KG1 (cell line): ENCODE measurements around the gene SMIM28.
"Not testable (repeated sequence)": the region's sequence is repeated elsewhere in the genome, so short reads cannot be mapped to it uniquely, and the experiment has no call there.

Source experiments
- DNase-seq: peaks from one replicate; lab custom pipeline; 2025; lab: John Stamatoyannopoulos, UW

SMIM28 gene

GRCh38 chr6:138405816-138406413 lies 28.2 kb downstream of the SMIM28 start:
- DNase-seq = peak; percentile 8

DNA sequence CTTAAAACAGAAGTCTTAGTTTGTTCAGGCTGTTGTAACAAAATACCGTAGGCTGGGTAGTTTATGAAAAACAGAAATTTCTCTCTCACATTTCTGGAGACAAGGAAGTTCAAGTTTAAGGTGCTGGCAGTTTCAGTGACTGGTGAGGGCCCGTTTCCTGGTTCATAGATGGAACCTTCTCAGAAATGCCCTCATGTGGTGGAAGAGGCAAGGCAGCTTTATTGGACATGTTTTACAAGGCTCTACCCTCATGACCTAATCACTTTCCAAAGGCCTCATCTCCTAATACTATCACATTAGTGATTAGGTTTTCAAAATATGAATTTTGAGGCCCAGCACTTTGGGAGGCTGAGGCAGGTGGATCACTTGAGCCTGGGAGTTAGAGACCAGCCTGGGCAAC lies 28.7 kb downstream of the SMIM28 start:
- no peak for DNase-seq

- no peak for DNase-seq
Observed at GRCh38 chr6:138410048-138410735, 32.5 kb downstream of the SMIM28 start.

GRCh38 chr6:138410972-138411880 lies 33.5 kb downstream of the SMIM28 start:
- no peak for DNase-seq

GRCh38 chr6:138415125-138415524 lies 37.4 kb downstream of the SMIM28 start:
- DNase-seq = no peak

DNA sequence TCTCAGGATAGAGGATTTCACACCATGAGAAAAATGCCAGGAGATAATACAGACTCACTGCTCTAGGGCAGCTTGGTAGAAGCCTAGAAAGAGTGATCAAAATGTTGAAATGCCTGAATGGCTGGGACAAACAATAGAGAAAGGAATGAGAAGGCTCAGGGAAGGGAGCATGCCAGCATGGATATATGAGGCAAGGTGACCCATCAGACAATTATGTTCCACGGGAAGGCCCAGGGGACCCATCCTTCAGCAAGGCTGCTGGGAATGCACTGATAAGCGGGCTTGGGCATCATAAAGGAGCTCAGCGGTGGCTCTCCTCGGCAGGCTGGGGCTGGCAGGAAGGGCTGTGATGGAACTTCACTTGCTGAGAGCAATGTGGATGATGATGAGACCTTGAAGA lies 38.5 kb downstream of the SMIM28 start:
- no peak for DNase-seq

DNA sequence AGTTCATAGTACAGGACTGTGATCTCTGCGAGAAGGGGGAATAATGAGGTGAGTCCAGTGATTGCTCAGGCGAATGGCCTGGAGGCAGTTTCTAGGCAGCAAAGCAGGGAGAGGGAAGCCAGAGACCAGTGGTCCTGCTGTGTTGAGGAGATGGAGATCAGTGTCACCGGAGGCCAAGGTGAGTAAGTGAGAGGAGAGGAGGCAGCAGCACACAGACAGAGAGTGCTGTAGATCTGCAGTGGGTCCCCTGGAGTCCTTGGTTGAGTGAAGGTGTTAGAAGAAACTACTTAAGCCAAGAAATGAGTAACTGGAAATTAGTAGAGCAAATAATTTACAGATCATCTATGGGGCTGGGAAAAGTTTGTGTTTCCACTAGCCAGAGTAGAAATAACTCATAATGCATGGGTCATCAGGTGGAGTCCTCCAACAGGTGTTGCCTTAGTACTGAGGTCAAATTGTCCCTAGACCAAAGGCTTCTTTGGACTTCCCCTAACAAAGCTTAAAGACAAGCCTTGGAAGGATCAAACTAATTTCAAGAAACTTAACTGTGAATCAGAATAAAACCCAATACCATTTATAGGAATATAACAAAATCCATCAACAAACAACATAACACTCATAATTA lies 39.9 kb downstream of the SMIM28 start:
- no peak for DNase-seq

DNA sequence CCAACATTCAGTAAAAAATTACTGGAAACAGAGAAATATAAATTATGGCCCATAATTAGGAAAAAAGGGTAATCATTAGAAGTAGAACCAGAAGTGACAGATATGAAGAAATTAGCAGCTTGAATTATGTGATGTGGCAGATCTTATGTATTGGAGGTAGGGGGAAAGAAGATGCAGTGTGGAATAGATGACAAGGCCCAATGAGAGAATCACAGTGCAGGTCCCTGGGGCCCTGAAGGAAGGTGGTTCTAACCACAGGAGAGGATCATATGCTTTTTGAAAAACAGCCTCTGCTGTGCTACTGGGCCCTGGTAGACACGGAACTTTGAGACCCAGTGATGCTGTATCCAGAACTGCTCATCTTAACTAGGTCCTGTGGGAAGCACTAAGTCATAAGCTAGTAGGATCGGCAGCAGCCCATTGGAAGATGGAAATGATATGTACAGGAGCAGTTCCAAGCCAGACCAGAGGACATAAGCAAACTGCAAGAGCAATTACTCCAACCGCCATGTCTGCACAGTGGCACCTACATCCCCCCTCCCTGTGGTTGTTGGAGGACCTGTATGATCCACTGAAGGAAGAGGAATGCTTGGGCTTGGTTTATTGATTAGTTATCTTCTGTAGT lies 40.5 kb downstream of the SMIM28 start:
- no peak for DNase-seq

DNA sequence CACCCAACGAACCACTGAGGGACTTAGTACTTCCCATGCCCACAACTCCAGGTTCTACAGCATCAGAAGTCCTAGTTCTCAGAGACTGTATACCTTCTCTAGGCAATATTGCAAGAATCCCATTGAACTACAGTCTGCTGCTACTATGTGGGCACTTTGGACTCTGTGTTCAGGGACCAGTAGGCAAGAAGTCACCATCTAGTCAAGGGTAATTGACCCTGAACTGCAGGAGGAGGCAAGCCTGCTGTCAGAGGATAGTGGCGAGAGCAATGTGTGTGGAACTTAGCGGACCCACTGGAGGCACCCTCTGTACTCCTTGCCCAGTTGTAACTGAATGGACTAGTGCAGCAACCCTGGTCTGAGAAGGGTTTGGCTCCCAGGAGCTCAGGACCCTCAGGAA lies 42.1 kb downstream of the SMIM28 start:
- DNase-seq = no peak

- DNase-seq = no peak
Observed at GRCh38 chr6:138420356-138420755, 42.7 kb downstream of the SMIM28 start.

- no peak for DNase-seq
Observed at GRCh38 chr6:138421089-138421488, 43.4 kb downstream of the SMIM28 start.

- DNase-seq = no peak
Observed at GRCh38 chr6:138421608-138422007, 43.9 kb downstream of the SMIM28 start.

GRCh38 chr6:138422861-138423260 lies 45.2 kb downstream of the SMIM28 start:
- no peak for DNase-seq

DNA sequence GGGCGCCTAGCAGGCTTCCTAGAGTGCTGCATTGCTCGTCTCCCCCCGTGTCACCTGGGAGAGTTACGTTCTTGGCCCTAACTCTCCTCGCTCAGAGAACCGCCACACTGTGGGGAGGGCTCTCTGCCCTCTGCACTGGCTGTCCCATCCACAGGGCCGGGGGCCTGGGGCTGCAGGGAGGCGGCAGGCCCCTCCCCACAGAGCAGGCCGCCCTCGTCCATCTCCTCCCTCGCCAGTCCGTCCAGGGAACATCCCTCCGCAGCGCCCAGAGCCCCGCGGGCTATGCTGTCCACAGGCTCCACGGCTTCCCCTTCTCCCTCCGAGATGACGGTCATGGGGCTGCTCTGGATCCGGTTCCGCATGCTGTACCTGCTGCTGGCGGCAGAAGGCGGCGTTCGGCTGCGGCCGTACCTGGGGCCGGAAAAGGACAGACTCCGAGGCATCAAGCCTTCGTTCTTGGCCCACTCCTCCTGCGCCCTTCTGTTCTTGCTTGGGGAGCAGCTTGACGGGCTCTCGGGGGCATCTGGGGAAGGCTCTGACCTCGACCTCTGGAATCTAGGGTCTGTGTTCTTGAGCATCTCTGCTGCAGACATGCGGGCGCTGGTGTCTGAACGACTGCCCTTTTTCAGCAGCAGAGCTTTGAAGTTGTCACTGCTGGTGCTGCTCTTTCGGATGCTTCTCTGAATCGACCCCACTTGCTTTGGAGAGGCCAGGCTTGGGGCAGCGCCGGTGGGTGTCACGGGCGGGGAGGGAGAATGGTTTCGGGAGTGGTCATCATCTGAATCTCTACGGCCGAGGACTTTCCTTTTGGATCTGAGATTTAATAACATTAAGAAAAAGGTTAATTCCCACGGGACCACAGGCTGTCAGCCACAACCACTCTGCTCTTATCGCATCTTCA lies 46.5 kb downstream of the SMIM28 start:
- DNase-seq = no peak

DNA sequence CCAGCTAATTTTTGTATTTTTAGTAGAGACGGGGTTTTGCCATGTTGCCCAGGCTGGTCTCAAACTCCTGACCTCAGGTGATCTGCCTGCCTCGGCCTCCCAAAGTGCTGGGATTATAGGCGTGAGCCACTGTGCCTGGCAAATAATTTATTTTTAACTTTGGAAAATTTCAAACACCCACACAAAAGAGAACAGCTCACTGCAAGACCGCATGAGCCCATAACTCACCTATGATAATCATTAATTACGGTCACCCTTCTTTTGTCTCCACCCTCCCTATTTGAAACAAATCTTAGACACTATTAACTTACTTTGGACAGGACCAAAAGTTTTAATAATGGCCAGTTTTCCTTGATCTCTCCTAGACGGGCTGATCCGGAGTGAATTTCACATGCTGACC lies 47.6 kb downstream of the SMIM28 start:
- DNase-seq = not testable (repeated sequence)

- DNase-seq = no peak
Observed at GRCh38 chr6:138426500-138427123, 48.9 kb downstream of the SMIM28 start.

- no peak for DNase-seq
Observed at GRCh38 chr6:138427701-138428100, 50.0 kb downstream of the SMIM28 start.

DNA sequence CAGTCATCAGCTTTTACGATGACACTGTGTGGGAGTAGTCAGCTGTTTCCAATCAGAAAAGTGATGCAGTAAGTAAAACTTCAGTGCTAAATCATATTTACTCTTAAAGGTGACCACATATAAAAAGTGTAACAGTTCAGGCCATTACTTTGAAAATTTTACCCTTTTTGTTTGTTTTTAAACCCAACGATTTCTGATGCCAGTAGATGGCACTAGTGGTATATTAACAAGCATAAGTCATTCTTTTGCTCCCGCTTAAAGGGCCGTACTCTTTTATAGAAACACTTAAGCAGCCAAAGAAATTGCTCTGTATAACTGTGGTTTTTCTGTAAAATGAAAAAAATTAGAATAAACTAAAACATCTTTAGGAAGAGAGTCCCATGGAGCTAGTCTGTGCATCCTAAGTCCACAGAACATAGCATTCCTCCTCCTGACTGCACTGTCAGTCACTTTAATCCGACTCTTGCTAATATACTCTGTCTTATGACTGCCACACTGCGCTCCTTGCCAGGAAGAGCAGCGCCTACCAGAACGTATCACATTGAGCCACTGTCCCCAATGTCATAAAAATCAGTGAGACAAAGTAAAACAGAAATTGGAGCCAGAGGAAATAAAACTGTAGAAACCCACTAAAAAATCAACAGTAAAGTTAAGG lies 51.4 kb downstream of the SMIM28 start:
- DNase-seq = peak; percentile 16

- DNase-seq = no peak
Observed at GRCh38 chr6:138429761-138430160, 52.1 kb downstream of the SMIM28 start.
